GM21737 (cell line): ENCODE results near the gene DOCK7.
A peak's percentile ranks its signal among the peaks of the same experiment; 100 is the strongest.

ENCODE experiments used
- ATAC-seq: cut with Tn5 transposase; IDR thresholded peaks from one replicate; pipeline ENCODE4 v1.9.1; 2021; ENCODE audit warnings: mild to moderate bottlenecking, moderate library complexity; ENCODE audit not compliant: unreplicated experiment

DOCK7 gene

GRCh38 chr1:62462370-62462769, 225.8 kb downstream of the DOCK7 start:
- ATAC-seq, result no peak

DNA sequence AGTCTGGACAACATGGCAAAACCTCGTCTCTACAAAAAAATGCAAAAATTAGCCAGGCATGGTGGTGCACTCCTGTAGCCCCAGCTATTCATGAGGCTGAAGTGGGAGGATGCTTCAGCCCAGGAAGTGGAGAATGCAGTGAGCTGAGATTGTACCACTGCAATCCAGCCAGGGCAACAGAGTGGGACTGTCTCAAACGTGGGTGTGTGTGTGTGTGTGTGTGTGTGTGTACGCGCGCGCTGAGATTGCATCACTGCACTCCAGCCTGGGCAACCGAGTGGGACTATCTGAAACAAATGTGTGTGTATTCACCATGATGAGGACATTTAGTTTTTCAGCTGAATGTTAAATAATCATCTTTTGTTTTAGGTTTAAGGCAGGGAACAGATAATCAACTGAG, 230.2 kb downstream of the DOCK7 start:
- no peak for ATAC-seq

DNA sequence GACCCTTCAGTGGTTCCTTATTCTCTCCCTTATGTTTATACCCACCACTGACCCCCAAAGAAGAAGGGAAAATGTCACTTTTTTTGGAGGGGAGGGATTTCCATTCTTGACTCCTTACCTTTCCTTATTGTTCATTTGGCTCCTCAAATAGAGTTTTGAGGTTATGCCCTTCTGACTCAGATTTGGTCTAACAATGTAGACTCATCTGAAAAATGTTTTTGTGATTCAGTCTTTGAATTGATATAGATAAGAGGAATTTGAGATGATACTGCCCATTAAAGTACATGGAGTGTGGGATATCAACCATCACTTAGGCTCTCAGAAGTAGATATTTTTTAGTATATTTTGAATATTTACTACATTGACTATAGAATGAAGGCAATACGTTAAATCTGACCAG, 235.2 kb downstream of the DOCK7 start:
- no peak for ATAC-seq

DNA sequence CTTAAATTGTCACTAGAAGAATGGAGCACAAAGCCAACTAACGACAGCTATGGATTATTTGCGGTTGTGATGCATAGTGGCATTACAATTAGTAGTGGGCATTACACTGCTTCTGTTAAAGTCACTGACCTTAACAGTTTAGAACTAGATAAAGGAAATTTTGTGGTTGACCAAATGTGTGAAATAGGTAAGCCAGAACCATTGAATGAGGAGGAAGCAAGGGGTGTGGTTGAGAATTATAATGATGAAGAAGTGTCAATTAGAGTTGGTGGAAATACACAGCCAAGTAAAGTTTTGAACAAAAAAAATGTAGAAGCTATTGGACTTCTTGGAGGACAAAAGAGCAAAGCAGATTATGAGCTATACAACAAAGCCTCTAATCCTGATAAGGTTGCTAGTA, 237.9 kb downstream of the DOCK7 start:
- ATAC-seq, result no peak

DNA sequence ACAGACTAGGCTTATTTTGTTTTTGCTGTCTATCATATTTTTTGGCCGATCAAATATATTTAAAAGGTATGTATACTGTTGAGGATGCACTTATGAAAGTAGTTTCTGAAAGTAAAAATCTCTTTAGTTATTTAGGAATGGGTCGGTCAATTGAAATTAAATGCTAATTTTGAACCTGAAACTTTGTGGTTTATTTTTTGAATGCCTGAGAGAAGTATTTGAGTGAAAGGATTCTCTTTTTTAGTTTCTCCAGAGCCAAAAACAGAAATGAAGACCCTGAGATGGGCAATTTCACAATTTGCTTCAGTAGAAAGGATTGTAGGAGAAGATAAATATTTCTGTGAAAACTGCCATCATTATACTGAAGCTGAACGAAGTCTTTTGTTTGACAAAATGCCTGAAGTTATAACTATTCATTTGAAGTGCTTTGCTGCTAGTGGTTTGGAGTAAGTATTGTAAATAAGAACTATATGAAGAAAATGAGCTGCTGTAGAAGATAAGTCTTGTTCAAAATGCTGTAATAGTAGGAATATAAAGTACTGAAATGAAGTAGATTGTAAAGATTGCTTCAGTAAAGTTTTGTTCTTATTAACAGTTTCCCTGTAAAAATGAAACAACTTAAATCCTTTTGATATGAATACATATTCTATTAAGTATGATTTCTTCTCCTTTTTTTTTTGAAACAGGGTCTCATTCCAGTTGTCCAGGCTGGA, 239.8 kb downstream of the DOCK7 start:
- ATAC-seq, result no peak

DNA sequence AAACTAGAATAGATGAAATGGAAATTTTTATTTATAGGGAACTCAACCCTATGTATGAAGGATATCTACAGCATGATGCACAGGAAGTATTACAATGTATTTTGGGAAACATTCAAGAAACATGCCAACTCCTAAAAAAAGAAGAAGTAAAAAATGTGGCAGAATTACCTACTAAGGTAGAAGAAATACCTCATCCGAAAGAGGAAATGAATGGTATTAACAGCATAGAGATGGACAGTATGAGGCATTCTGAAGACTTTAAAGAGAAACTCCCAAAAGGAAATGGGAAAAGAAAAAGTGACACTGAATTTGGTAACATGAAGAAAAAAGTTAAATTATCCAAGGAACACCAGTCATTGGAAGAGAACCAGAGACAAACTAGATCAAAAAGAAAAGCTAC, 243.5 kb downstream of the DOCK7 start:
- no peak for ATAC-seq

GRCh38 chr1:62439652-62440371, 248.4 kb downstream of the DOCK7 start:
- ATAC-seq, result no peak

- no peak for ATAC-seq
These were observed 250.0 kb downstream of the DOCK7 start for GRCh38 chr1:62438163-62438562.

DNA sequence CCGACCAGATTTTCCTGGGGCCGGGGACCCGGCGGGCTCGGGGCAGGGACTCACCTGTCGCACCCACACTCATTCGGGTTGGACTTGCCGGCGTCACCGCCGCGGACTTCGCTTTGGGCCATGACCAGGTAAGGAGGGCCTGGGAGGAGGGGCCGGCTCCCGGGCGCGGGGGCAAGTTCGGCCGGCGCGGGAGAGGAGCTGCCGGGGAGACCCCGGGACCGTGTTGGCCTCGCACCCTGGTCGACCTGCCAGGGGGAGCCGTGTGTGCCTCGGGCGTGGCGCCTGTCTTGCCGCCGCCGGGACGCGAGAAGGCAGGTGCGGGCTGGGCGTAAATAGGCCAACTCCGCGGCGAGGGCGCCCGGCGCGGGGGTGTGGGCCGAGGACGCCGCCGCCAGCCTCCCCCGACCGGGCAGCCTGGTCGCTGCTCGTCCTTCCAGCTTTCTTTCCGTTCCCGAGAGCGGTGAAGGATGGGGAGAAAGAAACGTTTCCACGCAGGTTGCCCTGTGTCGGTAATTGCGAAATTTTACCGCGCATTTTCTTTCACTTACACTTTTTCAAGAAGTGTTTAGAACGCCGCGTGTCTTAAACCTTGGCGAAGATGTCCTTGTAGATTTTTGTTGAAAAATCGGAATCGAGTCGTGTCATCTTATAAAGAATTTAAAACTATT, 250.8 kb downstream of the DOCK7 start:
- peak; percentile 2 for ATAC-seq

DNA sequence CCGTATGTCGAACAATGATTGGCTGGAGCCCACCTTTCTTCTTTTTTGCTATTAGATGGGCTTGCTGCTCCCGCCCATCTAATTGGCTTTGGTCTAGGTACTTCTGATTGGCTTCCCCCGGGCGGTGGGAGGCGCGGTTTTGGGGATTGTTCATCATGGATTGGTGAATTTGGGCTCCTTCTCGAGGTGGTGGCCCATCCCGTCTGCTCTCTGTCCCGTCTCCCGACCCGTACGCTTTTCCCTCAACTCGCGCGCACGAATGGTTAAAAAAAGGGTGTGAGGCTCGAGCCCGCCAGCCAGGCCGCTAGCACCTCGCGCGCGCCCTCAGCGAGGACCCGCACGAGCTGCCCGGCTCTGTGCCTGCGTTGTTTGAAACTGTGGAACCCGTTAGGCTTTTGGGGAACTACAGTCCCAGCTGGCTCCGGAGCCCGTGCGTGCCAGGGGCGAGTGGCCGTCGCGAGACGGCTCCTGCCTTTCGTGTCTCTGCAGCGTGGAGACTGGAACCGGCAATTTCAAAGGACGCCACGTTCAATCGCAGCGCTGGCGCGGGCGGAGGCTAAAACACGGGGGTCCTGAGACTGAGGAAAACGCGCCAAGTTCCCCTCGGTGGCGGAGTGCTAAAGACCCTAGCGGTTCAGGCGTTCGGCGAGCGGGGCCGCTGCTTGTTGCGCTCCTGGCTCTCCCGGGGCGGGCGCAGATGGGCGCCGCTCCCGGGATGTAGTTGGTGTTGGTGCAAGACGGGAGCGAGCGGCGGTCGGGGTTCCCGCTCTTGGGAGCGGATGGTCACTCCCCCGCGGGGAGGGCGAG, 251.5 kb downstream of the DOCK7 start, which contains the start of gene USP1:
Gene USP1 (plus strand): TSS at position 584 of the 807 bp plus-strand sequence. CDS start 2,819 bp downstream, outside the sequence.
- peak; percentile 74 for ATAC-seq

DNA sequence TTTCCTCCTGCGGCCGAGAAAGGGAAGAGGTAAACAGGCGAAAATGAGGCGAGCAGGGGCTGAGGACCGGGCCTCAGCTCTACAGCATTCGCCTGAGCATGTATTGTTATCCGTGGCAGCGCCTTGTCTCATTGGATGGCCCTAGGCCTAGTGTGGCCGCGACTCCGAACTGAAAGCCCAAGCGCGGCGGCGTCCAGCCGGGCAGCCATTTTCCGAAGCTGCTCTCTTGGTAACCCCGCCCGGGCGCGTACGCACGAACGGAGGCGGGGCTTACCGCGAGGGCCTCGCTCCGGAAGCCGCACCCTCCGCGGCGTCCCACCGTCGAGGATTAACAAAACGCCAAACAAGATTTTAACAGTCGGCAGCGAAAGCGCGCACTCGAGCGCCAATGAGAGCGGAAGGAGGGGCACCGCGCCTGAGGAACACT, 252.1 kb downstream of the DOCK7 start:
- peak; percentile 67 for ATAC-seq

DNA sequence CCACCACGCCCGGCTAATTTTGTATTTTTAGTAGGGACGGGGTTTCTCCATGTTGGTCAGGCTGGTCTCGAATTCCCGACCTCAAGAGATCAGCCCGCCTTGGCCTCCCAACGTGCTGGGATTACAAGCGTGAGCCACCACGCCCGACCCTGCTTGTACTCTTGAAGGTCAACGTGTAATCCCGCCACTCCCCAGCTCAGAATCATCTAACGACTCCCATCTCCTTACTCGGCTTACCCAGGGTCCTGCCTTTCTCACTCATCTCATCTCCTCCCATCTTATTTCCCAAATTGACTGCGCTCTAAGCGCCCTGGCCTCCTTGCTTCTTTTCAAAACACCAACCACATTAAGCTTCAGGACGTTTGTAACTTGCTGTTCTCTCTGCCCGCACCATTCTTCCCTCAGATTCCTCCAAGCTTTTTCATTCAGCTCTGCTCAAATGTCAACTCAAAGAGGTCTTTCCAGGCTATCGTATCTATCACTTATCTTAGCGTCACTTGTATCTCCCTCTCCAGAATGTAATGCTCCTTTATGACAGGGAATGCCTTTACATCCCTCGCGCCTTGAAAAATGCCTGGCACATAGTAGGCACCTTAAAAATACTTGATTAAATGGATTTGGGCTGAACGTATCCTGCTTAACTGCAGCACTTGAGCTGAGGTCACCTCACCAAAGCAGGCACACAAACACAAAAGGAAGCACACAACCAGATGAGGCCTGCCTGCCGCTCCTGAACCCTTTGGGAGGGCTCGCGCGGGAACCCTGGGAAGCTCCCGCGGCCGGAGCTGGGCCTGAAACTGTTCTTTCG, 252.8 kb downstream of the DOCK7 start:
- no peak for ATAC-seq

DNA sequence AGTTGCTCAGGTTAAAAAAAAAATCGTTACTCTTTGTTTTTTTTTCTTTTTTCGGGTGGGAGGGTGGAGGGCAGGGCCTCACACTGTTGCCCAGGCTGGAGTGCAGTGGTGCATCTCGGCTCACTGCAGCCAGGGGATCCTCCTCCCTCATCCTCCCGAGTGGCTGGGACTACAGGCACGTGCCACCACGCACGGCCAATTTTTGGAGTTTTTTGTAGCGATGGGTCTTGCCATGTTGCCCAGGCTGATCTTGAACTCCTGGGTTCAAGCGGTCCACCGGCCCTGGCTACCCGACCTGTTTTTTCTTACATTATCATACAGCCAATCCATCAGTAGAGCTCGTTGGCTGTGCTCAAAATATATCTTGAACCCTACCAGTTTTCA, 253.6 kb downstream of the DOCK7 start:
- ATAC-seq, result no peak

- no peak for ATAC-seq
These were observed 254.1 kb downstream of the DOCK7 start for GRCh38 chr1:62433861-62434617.

DNA sequence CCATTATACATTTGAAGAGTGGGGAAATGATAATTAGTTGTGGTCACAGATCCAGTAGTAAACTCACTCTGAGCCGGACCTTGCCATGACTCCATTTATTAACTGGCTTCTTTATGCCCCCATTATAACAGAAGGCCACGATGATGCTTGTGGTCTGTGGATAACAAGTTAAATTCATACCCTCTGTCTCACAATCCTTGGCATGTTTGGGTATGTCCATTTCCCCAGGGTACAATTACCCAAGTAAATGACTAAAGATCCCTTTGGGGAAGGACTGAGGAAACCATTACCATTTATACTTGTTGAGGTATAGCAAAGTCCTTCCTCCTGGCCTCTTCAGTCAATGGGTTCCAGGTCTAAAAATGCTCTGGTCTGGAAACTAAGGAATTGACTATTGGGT, 258.6 kb downstream of the DOCK7 start:
- no peak for ATAC-seq

GRCh38 chr1:62428351-62428750, 259.8 kb downstream of the DOCK7 start:
- no peak for ATAC-seq

- no peak for ATAC-seq
These were observed 261.4 kb downstream of the DOCK7 start for GRCh38 chr1:62426794-62427193.

GRCh38 chr1:62426237-62426636, 261.9 kb downstream of the DOCK7 start:
- no peak for ATAC-seq

DNA sequence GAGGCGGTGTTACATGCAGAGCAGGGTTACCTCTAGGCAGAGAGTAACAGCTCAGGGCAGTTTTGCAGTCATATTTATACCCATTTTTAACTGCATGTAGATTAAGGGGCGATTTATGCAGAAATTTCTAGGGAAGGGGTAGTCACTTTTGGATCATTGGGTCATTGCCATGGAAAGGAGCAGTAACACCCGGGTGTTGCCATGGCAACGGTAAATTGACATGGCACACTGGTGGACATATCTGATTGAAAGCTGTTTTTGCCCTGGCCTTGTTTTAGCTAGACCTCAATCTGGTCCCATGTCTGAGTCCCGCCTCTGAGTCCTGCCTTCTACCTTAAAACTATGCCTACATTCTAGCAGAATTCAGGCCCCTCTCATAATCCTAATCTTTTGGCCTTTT, 263.1 kb downstream of the DOCK7 start:
- ATAC-seq, result no peak

DNA sequence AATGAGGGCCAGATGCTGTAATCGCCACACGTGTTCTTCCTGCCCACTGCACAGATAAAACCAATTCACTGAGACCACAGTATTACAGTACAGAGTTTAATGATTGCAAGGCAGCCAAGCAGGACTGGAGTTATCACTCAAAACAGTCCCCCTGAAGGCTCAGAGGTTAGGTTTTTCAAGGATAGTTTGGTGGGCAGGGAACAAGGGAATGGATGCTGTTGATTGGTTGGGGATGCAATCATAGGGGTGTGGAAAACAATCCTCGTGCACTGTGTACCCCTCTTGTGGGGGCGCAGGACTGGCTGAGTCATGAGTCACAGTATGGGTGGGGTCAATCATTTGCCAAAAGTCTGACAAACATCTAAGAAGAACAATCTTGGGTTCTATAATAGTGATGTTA, 263.8 kb downstream of the DOCK7 start:
- no peak for ATAC-seq
